ENCODE measurements around the gene AGO4. TPM values are rescaled to one million over a fixed set of nuclear protein-coding genes. Genes with fewer than 3 reads are reported as not detected.

The AGO4 gene
- polyA plus RNA-seq, 3 donors: 20.0 to 46.9 (median 24.0) TPM

GRCh38 chr1:35894656-35895055, 86.8 kb downstream of the AGO4 start:
- DNase-seq: peak in 2 of 3 donors; percentile 24 to 43
- Mint-ChIP-seq H3K9me3 (peaks cover 0 to 2% (median 0%) of the 10 kb centered on the region in 7 donors), H3K4me1 (peaks cover 36% of the 10 kb centered on the region), H3K36me3 (peaks cover 73 to 85% of the 10 kb centered on the region in 2 donors), H3K4me3 (peak overlapping the region; percentile 7 to 55), H3K27me3 (ENCODE audit: low read depth in 3 of 3) (no peaks in the 10 kb centered on the region), H3K27ac (peak overlapping the region; percentile 94 to 99 (median 98))
- H3K36me3 ChIP-seq (replicated peaks in 1 of 2; ENCODE audit: control insufficient read depth in 1 of 2, insufficient read depth in 2 of 2, low read length in 2 of 2): peaks cover 65 to 82% of the 10 kb centered on the region in 2 donors
- H3K79me2 ChIP-seq (ENCODE audit: insufficient read depth, low read length): peaks cover 33% of the 10 kb centered on the region
- H3K9ac ChIP-seq (ENCODE audit: insufficient read depth, low read length, poor library complexity, severe bottlenecking): no peak overlapping the region
- WGBS (ENCODE audit: insufficient coverage): no CpG with 5 or more reads among the region's 1 CpG
- TF ChIP-seq CTCF (IDR thresholded peaks at IDR 0.05): no peak
- no peaks in the 10 kb centered on the region for H3K27me3 ChIP-seq (ENCODE audit: control insufficient read depth in 2 of 2, insufficient read depth in 2 of 2, low read length in 2 of 2)
- peak overlapping the region in 1 of 3 experiments; percentile 21 for H3K4me3 ChIP-seq (replicated peaks in 1 of 3; ENCODE audit: low read depth in 2 of 3, low read length in 3 of 3)
- H2AFZ ChIP-seq (ENCODE audit: insufficient read depth, low read depth, low read length, poor library complexity, severe bottlenecking): no peak overlapping the region
- intact Hi-C loops (cut with micrococcal nuclease): loop anchor here in 1 of 2 donors (5.0 kb wide), 1 partner anchor 38 kb away; the partner anchor contains the start of gene AGO3
- no peaks in the 10 kb centered on the region for H4K20me1 ChIP-seq (ENCODE audit: insufficient read depth, low read length)
- peak overlapping the region; percentile 84 to 92 for H3K27ac ChIP-seq (ENCODE audit: low read depth in 1 of 2, low read length in 2 of 2)
- no peaks in the 10 kb centered on the region for H3K9me3 ChIP-seq (replicated peaks in 1 of 2; ENCODE audit: control insufficient read depth in 1 of 2, insufficient read depth in 1 of 2, low read length in 2 of 2)
- peak overlapping the region; percentile 34 for H3K4me2 ChIP-seq (replicated peaks; ENCODE audit: extremely low read depth, low read length, poor library complexity, severe bottlenecking)
- peaks cover 30 to 38% of the 10 kb centered on the region in 2 donors for H3K4me1 ChIP-seq (ENCODE audit: control insufficient read depth in 1 of 2, insufficient read depth in 2 of 2, low read length in 2 of 2)

GRCh38 chr1:35899941-35900340, 92.1 kb downstream of the AGO4 start:
- Histone ChIP-seq H3K4me3 (replicated peaks in 1 of 3; ENCODE audit: low read depth in 2 of 3, low read length in 3 of 3) (no peak overlapping the region), H3K4me1 (ENCODE audit: control insufficient read depth in 1 of 2, insufficient read depth in 2 of 2, low read length in 2 of 2) (peaks cover 20 to 24% of the 10 kb centered on the region in 2 donors), H4K20me1 (ENCODE audit: insufficient read depth, low read length) (peaks cover 3% of the 10 kb centered on the region), H2AFZ (ENCODE audit: insufficient read depth, low read depth, low read length, poor library complexity, severe bottlenecking) (no peak overlapping the region), H3K27me3 (ENCODE audit: control insufficient read depth in 2 of 2, insufficient read depth in 2 of 2, low read length in 2 of 2) (no peaks in the 10 kb centered on the region), H3K27ac (ENCODE audit: low read depth in 1 of 2, low read length in 2 of 2) (peak overlapping the region in 1 of 2 donors; percentile 78), H3K4me2 (replicated peaks; ENCODE audit: extremely low read depth, low read length, poor library complexity, severe bottlenecking) (peak overlapping the region; percentile 23), H3K79me2 (ENCODE audit: insufficient read depth, low read length) (peaks cover 4% of the 10 kb centered on the region), H3K9ac (ENCODE audit: insufficient read depth, low read length, poor library complexity, severe bottlenecking) (no peak overlapping the region), H3K36me3 (replicated peaks in 1 of 2; ENCODE audit: control insufficient read depth in 1 of 2, insufficient read depth in 2 of 2, low read length in 2 of 2) (peaks cover 61 to 86% of the 10 kb centered on the region in 2 donors), H3K9me3 (replicated peaks in 1 of 2; ENCODE audit: control insufficient read depth in 1 of 2, insufficient read depth in 1 of 2, low read length in 2 of 2) (no peaks in the 10 kb centered on the region)
- H3K27ac Mint-ChIP-seq: peak overlapping the region in 6 of 7 donors; percentile 48 to 89 (median 71)
- H3K4me1 Mint-ChIP-seq: peaks cover 20% of the 10 kb centered on the region
- DNase-seq: no peak
- peaks cover 0 to 2% (median 2%) of the 10 kb centered on the region in 3 donors for H3K27me3 Mint-ChIP-seq (ENCODE audit: low read depth in 3 of 3)
- H3K4me3 Mint-ChIP-seq: no peak overlapping the region
- peaks cover 73 to 90% of the 10 kb centered on the region in 2 donors for H3K36me3 Mint-ChIP-seq
- peaks cover 0 to 2% (median 0%) of the 10 kb centered on the region in 7 donors for H3K9me3 Mint-ChIP-seq
- TF ChIP-seq CTCF (IDR thresholded peaks at IDR 0.05): peak; percentile 18
- intact Hi-C loops (cut with micrococcal nuclease): no loop called here

All from CD14-positive monocyte (primary cell).